HG02884 (cell line): ENCODE data around the gene TBC1D14.

Experiments used
- ATAC-seq: cut with Tn5 transposase; IDR thresholded peaks from one replicate; pipeline ENCODE4 v1.9.1; 2021; ENCODE audit warnings: mild to moderate bottlenecking, moderate library complexity; ENCODE audit not compliant: unreplicated experiment

Gene TBC1D14

GRCh38 chr4:6944301-6945051, 34.9 kb downstream of the TBC1D14 start:
- no peak for ATAC-seq

GRCh38 chr4:6945052-6945409, 35.4 kb downstream of the TBC1D14 start:
- ATAC-seq: no peak

- ATAC-seq: no peak
These were observed 36.9 kb downstream of the TBC1D14 start for GRCh38 chr4:6946497-6946896.

GRCh38 chr4:6948134-6948460, 38.5 kb downstream of the TBC1D14 start:
- ATAC-seq: no peak

- ATAC-seq: no peak
These were observed 42.3 kb downstream of the TBC1D14 start for GRCh38 chr4:6951880-6952381.

- no peak for ATAC-seq
These were observed 44.2 kb downstream of the TBC1D14 start for GRCh38 chr4:6953751-6954380.

GRCh38 chr4:6955261-6955911, 45.8 kb downstream of the TBC1D14 start:
- ATAC-seq: no peak

GRCh38 chr4:6956087-6956433, 46.4 kb downstream of the TBC1D14 start:
- ATAC-seq: no peak

- no peak for ATAC-seq
These were observed 47.0 kb downstream of the TBC1D14 start for GRCh38 chr4:6956434-6957147.

- ATAC-seq: no peak
These were observed 47.5 kb downstream of the TBC1D14 start for GRCh38 chr4:6957148-6957520.

- ATAC-seq: no peak
These were observed 48.4 kb downstream of the TBC1D14 start for GRCh38 chr4:6957994-6958393.

GRCh38 chr4:6959261-6959660, 49.6 kb downstream of the TBC1D14 start:
- no peak for ATAC-seq

GRCh38 chr4:6960154-6960553, 50.5 kb downstream of the TBC1D14 start:
- ATAC-seq: no peak

GRCh38 chr4:6960628-6961412, 51.2 kb downstream of the TBC1D14 start:
- ATAC-seq: no peak

- ATAC-seq: no peak
These were observed 52.0 kb downstream of the TBC1D14 start for GRCh38 chr4:6961496-6962210.

- ATAC-seq: no peak
These were observed 52.8 kb downstream of the TBC1D14 start for GRCh38 chr4:6962211-6963041.

GRCh38 chr4:6963139-6963611, 53.5 kb downstream of the TBC1D14 start:
- no peak for ATAC-seq

GRCh38 chr4:6964858-6965257, 55.2 kb downstream of the TBC1D14 start:
- no peak for ATAC-seq

GRCh38 chr4:6965329-6965728, 55.7 kb downstream of the TBC1D14 start:
- no peak for ATAC-seq
